GM18508 (cell line): ENCODE data around the gene OR52K2.
A peak's percentile ranks its signal among the peaks of the same experiment; 100 is the strongest.
"Not testable (repeated sequence)": the region's sequence is repeated elsewhere in the genome, so short reads cannot be mapped to it uniquely, and the experiment has no call there.

Experiments
- ATAC-seq: cut with Tn5 transposase; IDR thresholded peaks from one replicate; pipeline ENCODE4 v1.9.1; 2021; ENCODE audit warnings: moderate number of reproducible peaks; ENCODE audit not compliant: insufficient read depth, unreplicated experiment

Gene OR52K2

DNA sequence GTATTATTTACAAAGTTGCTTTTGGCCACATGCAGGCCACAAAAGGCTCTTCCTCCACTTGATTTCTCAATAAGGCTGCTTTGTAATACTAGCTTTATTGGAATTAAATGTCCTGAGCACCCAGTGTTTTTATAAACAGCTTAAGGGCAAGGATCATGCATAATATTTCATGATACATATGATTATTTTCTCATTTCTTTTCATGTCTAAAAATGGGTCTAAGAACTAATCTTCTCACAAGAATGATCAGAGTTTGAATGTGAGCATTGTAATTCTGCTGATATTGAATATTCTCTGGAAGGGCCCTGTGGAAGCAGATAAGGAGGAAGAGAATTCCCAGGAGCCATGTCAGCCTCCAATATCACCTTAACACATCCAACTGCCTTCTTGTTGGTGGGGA lies at the start of gene OR52K2:
OR52K2 (plus strand) TSS at position 301 of the 400 bp plus-strand sequence; CDS start at position 346, 45 bp downstream.
- ATAC-seq, result no peak

GRCh38 chr11:4406206-4406605 lies 42.9 kb upstream of the OR52K2 start:
- not testable (repeated sequence) for ATAC-seq

DNA sequence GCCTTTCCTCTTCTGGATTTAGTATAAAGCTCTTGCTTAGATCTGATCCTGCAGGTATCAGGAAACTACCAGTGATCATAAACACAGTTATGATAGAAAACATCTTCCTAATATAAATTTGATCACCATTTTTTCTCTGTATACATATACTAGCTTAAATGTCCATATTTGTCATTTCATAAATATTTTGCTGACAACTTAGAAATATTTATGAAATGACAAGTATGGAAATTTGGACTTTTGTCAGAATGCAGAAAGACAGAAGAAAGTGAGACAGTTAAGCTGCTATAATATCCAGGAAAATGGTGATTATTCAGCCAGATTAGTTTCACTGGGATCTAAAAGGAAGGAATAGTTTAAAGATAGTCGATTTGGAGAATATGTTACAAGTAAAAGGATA lies 32.8 kb upstream of the OR52K2 start:
- no peak for ATAC-seq

- no peak for ATAC-seq
Observed at GRCh38 chr11:4416816-4417215, 32.3 kb upstream of the OR52K2 start.

GRCh38 chr11:4418403-4418802 lies 30.7 kb upstream of the OR52K2 start:
- no peak for ATAC-seq

DNA sequence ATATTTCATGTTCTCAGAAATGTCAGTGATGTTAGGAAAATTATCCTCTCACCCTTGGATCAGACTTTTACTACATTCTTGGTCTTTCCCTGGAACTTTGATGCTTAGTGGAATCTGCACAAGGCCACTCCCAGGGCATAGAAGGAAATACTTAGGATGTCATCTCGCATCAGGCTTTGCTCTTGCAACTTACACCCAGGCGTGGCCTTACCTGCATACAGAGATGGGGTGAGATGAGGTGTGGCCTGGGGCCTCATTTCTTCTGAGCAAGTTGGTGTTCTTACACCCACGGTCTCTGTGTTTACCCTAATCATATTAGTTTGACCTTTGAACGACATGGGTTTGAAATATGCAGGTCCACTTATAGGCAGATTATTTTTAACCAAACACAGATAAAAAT lies 19.0 kb upstream of the OR52K2 start:
- no peak for ATAC-seq

DNA sequence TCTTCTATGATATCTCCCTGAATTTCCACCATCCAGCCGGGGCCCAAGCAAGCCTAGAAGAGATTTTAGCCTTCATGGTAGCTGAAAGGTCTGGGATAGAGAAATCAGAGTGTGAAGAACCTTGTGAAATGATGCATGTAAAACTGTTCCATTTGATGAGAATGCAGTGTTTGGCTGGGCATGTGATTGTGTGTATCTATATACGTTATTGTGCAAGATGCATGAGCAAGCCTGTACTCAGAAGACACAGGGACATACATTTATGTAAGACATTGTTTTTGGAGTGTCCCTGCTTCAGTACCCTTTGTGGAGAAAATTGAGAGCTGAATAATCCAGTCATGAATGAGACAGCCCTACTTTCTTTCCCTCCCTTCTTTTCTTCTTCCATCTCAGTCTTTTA lies 15.2 kb upstream of the OR52K2 start:
- ATAC-seq, result no peak

DNA sequence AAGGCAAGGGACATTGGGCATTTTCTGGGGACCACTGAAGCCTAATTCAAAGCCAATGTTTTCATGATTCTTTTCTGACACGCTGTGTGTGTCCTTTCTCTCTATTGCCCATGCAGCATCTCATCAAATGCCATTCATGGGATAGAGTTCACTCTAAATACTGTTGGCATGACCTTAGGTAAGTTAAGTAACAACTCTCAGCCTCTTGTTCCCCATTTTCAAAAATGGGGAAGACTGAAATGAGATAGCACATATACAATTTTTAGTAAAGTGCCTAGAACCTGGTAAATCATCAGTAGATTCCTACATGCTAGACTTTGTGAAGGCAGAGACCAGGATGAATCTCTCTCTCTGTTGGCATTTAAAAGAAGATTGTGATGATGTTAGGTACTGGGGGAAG lies 12.7 kb upstream of the OR52K2 start:
- ATAC-seq, result no peak

DNA sequence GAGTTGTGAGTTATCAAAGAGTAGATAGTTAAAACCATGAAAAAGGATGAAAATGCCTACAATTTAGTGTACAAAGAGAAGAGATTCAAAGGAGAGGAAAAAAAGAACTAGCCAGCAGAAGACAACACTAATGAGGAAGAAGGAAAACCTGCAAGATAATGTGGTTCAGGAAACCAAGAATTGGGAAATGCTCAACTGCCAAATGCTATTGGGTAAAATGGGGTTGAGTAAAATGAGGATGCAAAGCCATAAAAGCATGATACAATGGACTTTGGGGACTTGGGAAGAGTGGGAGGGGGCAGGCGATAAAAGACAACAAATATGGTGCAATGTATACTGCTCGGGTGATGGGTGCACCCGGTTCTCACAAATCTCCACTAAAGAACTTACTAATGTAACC lies 7.6 kb upstream of the OR52K2 start:
- no peak for ATAC-seq

DNA sequence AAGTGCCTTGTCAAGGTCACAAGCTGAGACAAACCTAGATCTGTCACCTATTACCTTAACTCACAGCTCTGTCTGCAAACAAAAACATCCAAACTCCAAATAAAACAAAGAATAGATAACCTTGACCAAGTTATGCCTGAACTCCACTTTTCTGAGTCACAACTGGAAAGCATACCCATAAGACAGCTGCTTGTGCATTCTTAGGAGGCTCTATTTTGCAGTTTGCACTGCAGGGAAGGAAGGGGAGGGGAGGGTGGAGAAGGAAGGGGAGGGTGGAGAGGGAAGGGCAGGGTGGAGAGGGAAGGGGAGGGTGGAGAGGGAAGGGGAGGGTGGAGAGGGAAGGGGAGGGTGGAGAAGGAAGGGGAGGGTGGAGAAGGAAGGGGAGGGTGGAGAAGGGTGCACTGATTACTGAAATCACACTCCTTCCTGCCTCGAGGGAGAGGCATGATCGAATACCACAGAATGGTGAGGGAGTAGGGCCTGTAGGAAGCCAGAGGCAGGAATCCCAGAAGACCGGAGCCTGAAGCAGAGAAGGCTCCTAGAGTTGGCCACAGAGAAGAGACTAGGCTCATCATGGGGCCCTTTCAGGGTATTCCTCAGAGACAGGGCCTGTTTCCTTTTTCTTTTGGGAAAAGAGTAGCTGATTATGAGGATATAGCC lies 5.7 kb upstream of the OR52K2 start:
- no peak for ATAC-seq

DNA sequence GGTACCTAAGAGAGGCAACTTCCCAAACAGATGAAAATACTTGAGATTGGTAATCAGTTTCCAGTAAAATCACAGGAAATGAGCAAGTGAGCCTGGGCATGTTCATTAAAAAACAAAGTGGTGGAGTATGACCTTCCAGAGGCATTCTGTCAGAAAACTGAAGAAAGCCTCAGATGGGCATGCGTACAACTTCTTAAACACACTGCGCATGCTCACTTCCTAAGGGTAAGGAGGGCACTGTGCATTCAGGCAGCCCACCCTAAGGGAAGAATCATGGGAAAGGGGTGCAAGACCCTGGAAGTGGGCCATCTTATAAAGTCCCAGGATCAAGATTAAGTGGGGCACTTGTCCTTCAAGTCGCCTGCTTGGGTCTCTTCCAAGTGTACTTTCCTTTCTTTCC lies 4.0 kb downstream of the OR52K2 start:
- no peak for ATAC-seq

- no peak for ATAC-seq
Observed at GRCh38 chr11:4454021-4454420, 4.9 kb downstream of the OR52K2 start.

DNA sequence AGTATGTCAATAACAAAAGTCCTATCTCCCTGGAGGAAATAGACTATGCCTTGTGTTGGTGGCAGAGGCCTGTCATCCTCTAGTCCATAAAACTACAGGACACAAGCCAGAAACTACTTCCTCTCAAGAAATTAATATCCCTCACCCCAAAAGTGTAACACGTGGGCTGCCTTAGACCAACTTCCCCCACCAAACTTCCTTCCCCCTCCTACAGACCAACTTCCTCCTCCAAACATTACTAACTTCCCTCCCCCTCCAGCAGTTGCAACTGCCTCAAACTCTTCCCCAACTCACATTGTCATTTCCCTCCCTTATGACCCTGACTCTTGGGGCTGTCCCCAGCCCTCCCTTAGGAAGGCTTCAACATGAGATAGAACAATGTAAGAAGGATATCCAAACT lies 6.3 kb downstream of the OR52K2 start:
- ATAC-seq, result no peak

- ATAC-seq, result peak; percentile 83
Observed at GRCh38 chr11:4459500-4459899, 10.4 kb downstream of the OR52K2 start.

DNA sequence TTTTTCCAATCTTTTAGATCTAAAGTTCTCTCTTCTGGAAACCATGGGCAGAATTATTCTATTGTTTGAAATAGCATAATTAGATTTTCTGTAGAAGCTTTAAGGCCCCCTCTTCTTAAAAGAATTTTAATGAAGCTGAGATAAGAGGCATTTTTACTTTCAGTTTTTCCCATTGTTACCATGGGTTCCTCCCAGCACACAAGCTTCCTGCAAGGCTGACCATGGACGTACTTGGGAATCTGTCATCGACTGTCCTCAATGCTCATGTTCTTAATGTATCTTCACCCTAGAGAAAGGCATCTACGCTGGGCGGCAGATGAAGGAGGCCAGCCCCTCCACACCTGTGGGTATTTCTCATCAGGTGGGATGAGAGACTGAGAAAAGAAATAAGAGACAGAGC lies 11.1 kb downstream of the OR52K2 start:
- ATAC-seq, result no peak

DNA sequence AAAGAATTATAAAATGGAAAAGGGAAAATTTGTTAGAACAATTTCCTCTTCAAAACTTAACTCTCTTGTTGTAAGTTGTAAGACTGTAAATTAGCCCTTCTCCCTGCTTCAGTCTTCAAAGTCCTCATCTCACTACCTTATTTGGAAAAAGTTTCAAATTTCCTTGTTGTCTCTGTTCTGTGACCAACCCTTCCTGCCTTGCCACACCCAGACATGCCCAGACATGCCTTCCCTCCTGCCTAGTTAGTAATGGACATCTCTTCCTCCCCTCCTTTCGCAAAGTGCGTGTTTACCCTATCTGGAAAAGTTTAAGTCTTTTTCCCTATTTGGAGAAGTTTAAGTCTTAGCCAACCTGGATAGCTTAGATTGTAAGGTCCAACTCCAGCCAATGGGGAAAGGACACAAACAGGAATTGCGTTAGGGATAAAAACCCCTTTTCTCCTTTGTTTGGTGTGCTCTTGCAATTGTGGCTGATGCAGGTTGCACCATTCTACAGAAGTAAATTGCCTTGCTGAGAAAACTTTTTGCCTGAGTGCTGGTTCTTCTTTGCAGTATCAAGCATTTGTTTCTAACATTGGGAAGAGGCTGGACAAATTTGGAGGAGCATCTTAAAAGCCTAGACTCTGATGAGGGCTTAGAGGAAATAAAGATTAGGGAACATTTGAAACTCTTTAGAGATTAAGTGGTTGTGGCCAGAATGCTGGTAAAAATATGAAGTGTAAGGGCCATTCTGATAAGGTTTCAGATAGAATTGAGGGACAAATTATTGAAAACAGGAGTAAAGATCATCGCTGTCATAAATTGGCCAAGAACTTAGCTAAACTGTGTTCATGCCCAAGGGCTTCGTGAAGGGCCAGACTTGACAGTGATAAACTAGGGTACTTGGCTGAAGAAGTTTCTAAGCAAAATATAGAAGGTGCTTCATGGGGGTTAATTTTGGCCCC lies 15.4 kb downstream of the OR52K2 start:
- ATAC-seq, result no peak

- ATAC-seq, result no peak
Observed at GRCh38 chr11:4465407-4465806, 16.3 kb downstream of the OR52K2 start.

GRCh38 chr11:4466131-4466870 lies 17.2 kb downstream of the OR52K2 start:
- ATAC-seq, result no peak

- ATAC-seq, result peak; percentile 62
Observed at GRCh38 chr11:4466871-4467442, 17.9 kb downstream of the OR52K2 start.

- no peak for ATAC-seq
Observed at GRCh38 chr11:4467811-4468606, 18.9 kb downstream of the OR52K2 start.
